Tibial nerve (tissue), 4 donors: Measurements from ENCODE around the gene SYT8. TPM values are rescaled to one million over a fixed set of nuclear protein-coding genes. Genes with fewer than 3 reads are reported as not detected.
A peak's percentile ranks its signal among the peaks of the same experiment; 100 is the strongest.

Experiments used
- DNase-seq, 2 donors: peaks; one replicate each; pipeline ENCODE4 v3.0.0-alpha.2; 2019; ENCODE audit warnings: low spot score in 2 of 2
- H3K27ac ChIP-seq, 4 donors: fragments of 200-600 bp; sonication (generic) in 3 of 4; one replicate each; pipeline ENCODE4 v1.5.1; 2017 to 2019; ENCODE audit warnings: mild to moderate bottlenecking in 1 of 4
- H3K27me3 ChIP-seq, 2 donors: fragments of 200-600 bp; sonication (generic) in 1 of 2; one replicate each; pipeline versions ENCODE4 v1.5.1 to v1.6.0; 2017 to 2019
- H3K36me3 ChIP-seq, 3 donors: fragments of 200-600 bp; sonication (generic); one replicate each; pipeline ENCODE4 v1.5.1; 2018 to 2019
- H3K4me1 ChIP-seq, 4 donors: fragments of 200-600 bp; sonication (generic) in 3 of 4; one replicate each; pipeline ENCODE4 v1.5.1; 2017 to 2019
- H3K4me3 ChIP-seq, 4 donors: fragments of 200-600 bp; sonication (generic) in 3 of 4; one replicate each; pipeline ENCODE4 v1.5.1; 2017 to 2019; ENCODE audit warnings: mild to moderate bottlenecking in 1 of 4, moderate library complexity in 1 of 4
- H3K9me3 ChIP-seq, 4 donors: fragments of 200-600 bp; sonication (generic) in 3 of 4; one replicate each; pipeline ENCODE4 v1.5.1; 2017 to 2019
- EP300 ChIP-seq, 2 donors: sonication (generic); formaldehyde crosslinking; IDR thresholded peaks; one replicate each; pipeline ENCODE4 v1.6.1; 2017; ENCODE audit warnings: antibody characterized with exemption in 2 of 2, mild to moderate bottlenecking in 1 of 2
- POLR2A ChIP-seq, 2 donors: fragments of 450-650 bp; IDR thresholded peaks; one replicate each; pipeline ENCODE4 v1.6.1; 2017; ENCODE audit warnings: antibody characterized with exemption in 2 of 2, mild to moderate bottlenecking in 2 of 2, moderate library complexity in 2 of 2
- WGBS, 2 donors: methylation state at CpG; one replicate each; pipeline ENCODE4 v1.1.5; 2018; 5-methylcytosine and 5-hydroxymethylcytosine counted together
- total RNA-seq, 4 donors: library from RNA; depleted of rRNA; stranded (reverse); fragments of >200 nt; gene quantifications; one replicate each; pipeline ENCODE4 v1.1.0, GENCODE V29; 2016
- TF ChIP-seq, protein P1 (sequence below), 5 experiments: fragments of 200-600 bp in 3 of 5; fragments of 450-650 bp in 2 of 5; sonication (generic) in 3 of 5; IDR thresholded peaks; one replicate each; pipeline ENCODE4 v1.5.1; 2016 to 2019; ENCODE audit warnings: antibody characterized with exemption in 5 of 5, mild to moderate bottlenecking in 3 of 5, moderate library complexity in 2 of 5

The SYT8 gene
- total RNA-seq, 4 donors from 2014 or later = 0.39 to 4.2 (median 1.0) TPM; not detected in 1

- WGBS, 2 donors = 91 to 94% methylated on average over 6 to 17 of the region's 19 CpGs
- Histone ChIP-seq H3K9me3 (peaks cover 0 to 7% (median 0%) of the 10 kb centered on the region in 4 donors), H3K36me3 (no peaks in the 10 kb centered on the region), H3K4me3 (no peak overlapping the region), H3K27ac (peak overlapping the region in 1 of 4 donors; percentile 91), H3K27me3 (no peaks in the 10 kb centered on the region), H3K4me1 (peaks cover 0 to 60% (median 33%) of the 10 kb centered on the region in 4 donors)
- no peak for DNase-seq
- TF ChIP-seq EP300 (IDR thresholded peaks at IDR 0.05) (no peak), POLR2A (IDR thresholded peaks at IDR 0.05) (no peak)
- TF ChIP-seq, protein P1, sequence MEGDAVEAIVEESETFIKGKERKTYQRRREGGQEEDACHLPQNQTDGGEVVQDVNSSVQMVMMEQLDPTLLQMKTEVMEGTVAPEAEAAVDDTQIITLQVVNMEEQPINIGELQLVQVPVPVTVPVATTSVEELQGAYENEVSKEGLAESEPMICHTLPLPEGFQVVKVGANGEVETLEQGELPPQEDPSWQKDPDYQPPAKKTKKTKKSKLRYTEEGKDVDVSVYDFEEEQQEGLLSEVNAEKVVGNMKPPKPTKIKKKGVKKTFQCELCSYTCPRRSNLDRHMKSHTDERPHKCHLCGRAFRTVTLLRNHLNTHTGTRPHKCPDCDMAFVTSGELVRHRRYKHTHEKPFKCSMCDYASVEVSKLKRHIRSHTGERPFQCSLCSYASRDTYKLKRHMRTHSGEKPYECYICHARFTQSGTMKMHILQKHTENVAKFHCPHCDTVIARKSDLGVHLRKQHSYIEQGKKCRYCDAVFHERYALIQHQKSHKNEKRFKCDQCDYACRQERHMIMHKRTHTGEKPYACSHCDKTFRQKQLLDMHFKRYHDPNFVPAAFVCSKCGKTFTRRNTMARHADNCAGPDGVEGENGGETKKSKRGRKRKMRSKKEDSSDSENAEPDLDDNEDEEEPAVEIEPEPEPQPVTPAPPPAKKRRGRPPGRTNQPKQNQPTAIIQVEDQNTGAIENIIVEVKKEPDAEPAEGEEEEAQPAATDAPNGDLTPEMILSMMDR (IDR thresholded peaks at IDR 0.05) = no peak
Measured at GRCh38 chr11:1823376-1824220, 11.2 kb upstream of the SYT8 start.

DNA sequence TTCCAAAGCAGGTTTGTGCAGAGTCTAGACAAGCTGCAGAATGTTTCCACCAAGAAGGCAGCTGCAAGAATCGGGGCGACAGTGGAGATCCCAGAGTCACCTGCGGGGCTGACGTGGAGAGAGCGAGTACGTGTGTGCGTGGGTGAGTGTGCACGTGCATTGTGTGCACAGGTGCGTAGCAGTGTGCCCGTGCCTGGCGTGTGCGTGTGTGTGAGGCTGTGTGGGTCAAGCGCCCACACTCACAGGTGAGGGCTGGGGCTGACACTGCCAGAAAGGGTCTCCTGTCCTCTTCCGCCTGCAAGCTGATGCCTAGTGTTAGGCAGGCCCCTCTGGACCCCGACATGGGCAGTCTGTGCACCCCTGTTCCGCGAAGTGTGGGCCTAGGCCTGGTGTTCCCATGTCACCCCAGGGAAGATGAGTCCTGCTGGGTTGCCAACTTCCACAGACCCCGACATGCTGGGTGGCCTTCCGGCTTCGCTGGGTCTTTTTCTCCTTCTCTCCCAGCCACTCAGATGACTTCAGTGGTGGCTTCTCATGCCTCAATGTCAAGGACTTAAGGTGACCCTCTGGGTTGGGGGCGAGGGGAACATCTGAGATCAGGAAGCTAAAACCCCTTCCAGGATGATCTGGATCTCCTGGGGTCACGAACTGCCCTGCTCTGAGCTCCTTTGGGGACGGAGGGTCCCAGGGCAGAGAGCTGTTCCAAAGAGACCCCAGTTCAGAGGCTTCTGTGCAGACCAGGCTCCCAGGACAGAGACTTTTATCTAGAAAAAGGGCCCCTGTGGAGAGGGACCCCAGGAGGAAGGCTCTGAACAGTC, 10.4 kb upstream of the SYT8 start:
- no peak for DNase-seq
- 92 to 93% methylated on average over 18 of the region's 23 CpGs for WGBS, 2 donors
- H3K36me3 ChIP-seq = no peaks in the 10 kb centered on the region
- peak overlapping the region in 3 of 4 donors; percentile 50 to 91 (median 90) for H3K27ac ChIP-seq
- H3K4me1 ChIP-seq = peaks cover 0 to 68% (median 34%) of the 10 kb centered on the region in 4 donors
- H3K9me3 ChIP-seq = no peaks in the 10 kb centered on the region
- no peak for TF ChIP-seq POLR2A (IDR thresholded peaks at IDR 0.05)
- H3K4me3 ChIP-seq = no peak overlapping the region
- H3K27me3 ChIP-seq = no peaks in the 10 kb centered on the region

DNA sequence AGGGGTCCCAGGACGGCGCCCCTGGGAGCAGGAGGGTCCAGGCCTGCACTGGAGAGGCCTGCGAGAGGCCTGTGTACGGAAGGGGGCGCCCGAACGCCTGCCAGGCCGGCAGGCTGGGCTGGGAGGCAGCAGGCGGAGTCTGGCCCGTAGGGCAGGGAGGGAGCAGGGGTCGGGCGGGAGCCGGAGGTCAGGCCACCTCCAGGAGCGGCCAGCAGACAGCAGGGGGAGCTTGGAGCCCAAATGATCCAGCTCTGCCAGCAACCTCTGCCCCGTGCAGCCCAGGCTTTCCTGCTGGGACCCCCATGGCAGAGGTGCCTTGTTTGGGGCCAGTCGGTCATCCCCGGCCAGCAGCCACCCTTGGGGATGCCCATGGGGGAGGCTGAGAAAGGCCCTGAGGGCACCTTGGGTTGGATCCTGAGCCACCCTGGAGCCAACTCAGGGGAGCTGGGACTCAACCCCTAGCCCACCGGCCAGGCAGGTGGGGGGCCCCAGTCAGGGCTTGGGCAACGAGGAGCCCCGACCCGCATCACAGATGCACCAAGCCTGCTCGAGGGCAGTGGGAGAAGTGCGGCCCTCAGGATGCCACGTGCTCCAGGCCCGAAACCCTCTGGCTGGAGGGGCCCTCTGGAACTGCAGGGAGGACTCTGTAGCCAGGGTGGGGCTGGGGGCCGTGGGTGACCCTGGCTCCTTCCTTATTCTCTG, 9.6 kb upstream of the SYT8 start:
- no peaks in the 10 kb centered on the region for H3K9me3 ChIP-seq
- H3K4me3 ChIP-seq = no peak overlapping the region
- no peaks in the 10 kb centered on the region for H3K27me3 ChIP-seq
- H3K27ac ChIP-seq = peak overlapping the region; percentile 50 to 91 (median 82)
- DNase-seq = no peak
- 36 to 44% methylated on average over 20 to 23 of the region's 26 CpGs for WGBS, 2 donors
- H3K36me3 ChIP-seq = no peaks in the 10 kb centered on the region
- peaks cover 0 to 76% (median 38%) of the 10 kb centered on the region in 4 donors for H3K4me1 ChIP-seq
- TF ChIP-seq, protein P1 (IDR thresholded peaks at IDR 0.05) = peak; percentile 23 to 79 (median 77)
- no peak for TF ChIP-seq POLR2A (IDR thresholded peaks at IDR 0.05)
- TF ChIP-seq EP300 (IDR thresholded peaks at IDR 0.05) = peak in 1 of 2 donors; percentile 33

- Histone ChIP-seq H3K9me3 (no peaks in the 10 kb centered on the region), H3K4me1 (peaks cover 0 to 78% (median 40%) of the 10 kb centered on the region in 4 donors), H3K4me3 (no peak overlapping the region), H3K27me3 (no peaks in the 10 kb centered on the region), H3K36me3 (no peaks in the 10 kb centered on the region), H3K27ac (peak overlapping the region; percentile 73 to 91 (median 82))
- TF ChIP-seq EP300 (IDR thresholded peaks at IDR 0.05) = no peak
- TF ChIP-seq, protein P1 (IDR thresholded peaks at IDR 0.05) = no peak
- no peak for TF ChIP-seq POLR2A (IDR thresholded peaks at IDR 0.05)
- 68 to 81% methylated on average over 22 to 23 of the region's 33 CpGs for WGBS, 2 donors
- no peak for DNase-seq
Measured at GRCh38 chr11:1825785-1826451, 8.9 kb upstream of the SYT8 start.
